ENCODE data around the gene SH3RF2.

SH3RF2 gene

GRCh38 chr5:146018514-146019375 lies 82.4 kb downstream of the SH3RF2 start:
- Histone ChIP-seq H3K79me2 (ENCODE audit: insufficient read depth, low read depth) (no peaks in the 10 kb centered on the region), H3K4me1 (ENCODE audit: low read depth, poor library complexity, severe bottlenecking) (peaks cover 16% of the 10 kb centered on the region), H3K4me3 (IDR thresholded peaks at IDR 0.05; ENCODE audit: insufficient read depth, low read depth, low read length) (no peak overlapping the region), H4K20me1 (ENCODE audit: insufficient read depth) (no peaks in the 10 kb centered on the region), H3K27ac (no peak overlapping the region), H3K4me2 (no peak overlapping the region), H3K36me3 (ENCODE audit: insufficient read depth) (no peaks in the 10 kb centered on the region), H3K9ac (no peak overlapping the region), H2AFZ (ENCODE audit: low read depth) (no peak overlapping the region), H3K27me3 (ENCODE audit: insufficient read depth, low read depth) (no peaks in the 10 kb centered on the region)
- no peak for TF ChIP-seq CTCF (conservative IDR thresholded peaks at IDR 0.05; ENCODE audit: low read depth, low read length)

- Histone ChIP-seq H4K20me1 (ENCODE audit: insufficient read depth) (no peaks in the 10 kb centered on the region), H3K9ac (no peak overlapping the region), H2AFZ (ENCODE audit: low read depth) (no peak overlapping the region), H3K79me2 (ENCODE audit: insufficient read depth, low read depth) (no peaks in the 10 kb centered on the region), H3K27me3 (ENCODE audit: insufficient read depth, low read depth) (no peaks in the 10 kb centered on the region), H3K4me2 (no peak overlapping the region), H3K4me3 (IDR thresholded peaks at IDR 0.05; ENCODE audit: insufficient read depth, low read depth, low read length) (no peak overlapping the region), H3K36me3 (ENCODE audit: insufficient read depth) (no peaks in the 10 kb centered on the region), H3K4me1 (ENCODE audit: low read depth, poor library complexity, severe bottlenecking) (peaks cover 16% of the 10 kb centered on the region), H3K27ac (no peak overlapping the region)
- TF ChIP-seq CTCF (conservative IDR thresholded peaks at IDR 0.05; ENCODE audit: low read depth, low read length) = no peak
Measured at GRCh38 chr5:146020100-146020499, 83.7 kb downstream of the SH3RF2 start.

GRCh38 chr5:146024034-146024433 lies 87.7 kb downstream of the SH3RF2 start:
- H3K79me2 ChIP-seq (ENCODE audit: insufficient read depth, low read depth) = no peaks in the 10 kb centered on the region
- H2AFZ ChIP-seq (ENCODE audit: low read depth) = no peak overlapping the region
- no peak for TF ChIP-seq CTCF (conservative IDR thresholded peaks at IDR 0.05; ENCODE audit: low read depth, low read length)
- no peak overlapping the region for H3K9ac ChIP-seq
- H3K4me3 ChIP-seq (IDR thresholded peaks at IDR 0.05; ENCODE audit: insufficient read depth, low read depth, low read length) = no peak overlapping the region
- H3K36me3 ChIP-seq (ENCODE audit: insufficient read depth) = no peaks in the 10 kb centered on the region
- no peaks in the 10 kb centered on the region for H3K27me3 ChIP-seq (ENCODE audit: insufficient read depth, low read depth)
- no peak overlapping the region for H3K27ac ChIP-seq
- H3K4me1 ChIP-seq (ENCODE audit: low read depth, poor library complexity, severe bottlenecking) = no peaks in the 10 kb centered on the region
- H3K4me2 ChIP-seq = no peak overlapping the region
- no peaks in the 10 kb centered on the region for H4K20me1 ChIP-seq (ENCODE audit: insufficient read depth)

- H3K4me2 ChIP-seq = no peak overlapping the region
Measured at GRCh38 chr5:146025114-146025680, 88.8 kb downstream of the SH3RF2 start.

More at GRCh38 chr5:146025114-146025680, 88.8 kb downstream of the SH3RF2 start:
- H3K36me3 ChIP-seq (ENCODE audit: insufficient read depth) = no peaks in the 10 kb centered on the region
- no peaks in the 10 kb centered on the region for H3K79me2 ChIP-seq (ENCODE audit: insufficient read depth, low read depth)
- no peak overlapping the region for H2AFZ ChIP-seq (ENCODE audit: low read depth)
- H3K4me1 ChIP-seq (ENCODE audit: low read depth, poor library complexity, severe bottlenecking) = no peaks in the 10 kb centered on the region
- H4K20me1 ChIP-seq (ENCODE audit: insufficient read depth) = no peaks in the 10 kb centered on the region
- H3K4me3 ChIP-seq (IDR thresholded peaks at IDR 0.05; ENCODE audit: insufficient read depth, low read depth, low read length) = no peak overlapping the region
- no peak overlapping the region for H3K9ac ChIP-seq
- no peaks in the 10 kb centered on the region for H3K27me3 ChIP-seq (ENCODE audit: insufficient read depth, low read depth)
- TF ChIP-seq CTCF (conservative IDR thresholded peaks at IDR 0.05; ENCODE audit: low read depth, low read length) = no peak
- H3K27ac ChIP-seq = no peak overlapping the region

Data from KMS-11 (cell line).